ENCODE measurements around the gene TLR7. TPM values are rescaled to one million over a fixed set of nuclear protein-coding genes. Genes with fewer than 3 reads are reported as not detected.

Gene TLR7
- not detected in 5 replicates for total RNA-seq (2022; extraction: Qiagen RNA extraction)

DNA sequence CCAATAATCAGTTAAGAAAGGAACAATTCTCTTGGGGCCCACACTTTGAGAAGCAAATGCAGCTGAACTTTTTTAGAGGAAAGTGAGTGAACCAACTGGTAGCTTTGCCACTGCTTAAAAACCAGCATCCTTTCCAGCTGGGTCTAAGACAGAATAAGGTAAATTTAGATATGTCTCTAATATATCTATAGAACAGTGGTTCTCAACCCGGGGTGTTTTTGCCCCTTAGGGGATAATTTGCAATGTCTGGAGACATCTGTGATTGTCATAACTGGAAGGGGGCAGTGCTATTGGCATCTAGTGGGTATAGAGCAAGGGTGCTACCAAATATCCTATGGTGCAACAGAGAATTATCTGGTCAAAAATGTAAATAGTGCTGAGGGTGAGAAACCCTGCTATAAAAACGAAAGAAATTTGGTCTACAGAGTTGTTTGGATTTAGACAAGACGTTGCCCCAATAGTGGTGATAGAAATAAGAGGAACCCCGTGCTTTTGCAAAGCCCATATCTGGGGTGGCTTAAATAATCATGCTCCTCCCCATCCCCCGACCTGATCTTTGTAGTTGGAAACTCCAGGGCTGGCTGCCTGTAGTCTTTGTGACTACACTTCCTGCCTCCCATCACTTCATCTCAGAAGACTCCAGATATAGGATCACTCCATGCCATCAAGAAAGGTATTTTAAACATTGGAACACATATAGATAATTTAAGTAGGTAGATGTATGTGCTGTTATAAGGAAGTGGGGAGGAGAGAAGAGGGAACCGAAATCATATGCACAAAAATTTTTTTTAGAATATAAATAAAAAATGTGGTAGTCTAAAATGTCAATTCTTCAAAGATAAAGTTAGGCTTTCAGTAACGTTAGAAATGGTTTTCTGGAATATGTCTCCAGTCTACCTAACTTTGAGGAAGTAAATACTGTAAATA, at the start of gene TLR7:
TSS of gene TLR7 (plus strand) at position 622 of the 927 bp plus-strand sequence. CDS start 507 bp downstream, outside the sequence.

GRCh38 chrX:12906046-12906761, 39.3 kb downstream of the TLR7 start, which contains the start of gene TLR8:
TSS of gene TLR8 (plus strand) at chrX:12906620. CDS start at chrX:12906707, 87 bp downstream.

Other genes starting within 250 kb of the TLR7 start
- 34.3 to 47.1 TPM (median 46.5 TPM) in 5 replicates for gene PRPS2, start 75.7 kb upstream of the TLR7 start, total RNA-seq (2022; extraction: Qiagen RNA extraction)
- not detected in 5 replicates for gene TLR8, start 39.5 kb downstream of the TLR7 start, total RNA-seq (2022; extraction: Qiagen RNA extraction)
- 5,042 to 7,640 TPM (median 5,638 TPM) in 5 replicates for gene TMSB4X, start 108.0 kb downstream of the TLR7 start, total RNA-seq (2022; extraction: Qiagen RNA extraction)
- 0.01 to 0.05 TPM in 2 of 5 replicates, not detected in the others for gene FAM9C, start 177.5 kb downstream of the TLR7 start, total RNA-seq (2022; extraction: Qiagen RNA extraction)

Data from A549 treated with AZD2906 at 1 μM for 4 hours (cell line).